A549 (cell line): ENCODE results near the gene COMMD3. TPM values are rescaled to one million over a fixed set of nuclear protein-coding genes. Genes with fewer than 3 reads are reported as not detected.
"Not testable (repeated sequence)": the region's sequence is repeated elsewhere in the genome, so short reads cannot be mapped to it uniquely, and the experiment has no call there.

Experiments
- ATAC-seq, 2 experiments: fragments of 200-7000 bp in 1 of 2; fragments of >200 bp in 1 of 2; cut with Nextera tagmentation in 1 of 2; cut with Tn5 transposase in 1 of 2; 3 replicates each; pipeline versions ENCODE4 v1.8.0 to v1.9.1; 2018 to 2020; ENCODE audit warnings: mild to moderate bottlenecking in 1 of 2, moderate library complexity in 1 of 2
- CTCF ChIA-PET: fragments of 300-600 bp; sonication (Branson Sonifier 250); formaldehyde crosslinking; extraction: SDS; loops from one replicate; lab custom pipeline; 2021; ENCODE audit warnings: antibody characterized with exemption, inconsistent platforms; lab: Yijun Ruan, JAX
- POLR2A ChIA-PET: fragments of 350-600 bp; formaldehyde crosslinking; extraction: SDS; loops from one replicate; lab custom pipeline; 2021; ENCODE audit warnings: antibody characterized with exemption, inconsistent platforms; lab: Yijun Ruan, JAX
- DNase-seq, 2 experiments: peaks; one replicate each; pipeline versions ENCODE4 v3.0.0 to v3.0.0-alpha.2; 2011 to 2016; ENCODE audit warnings: low read depth in 1 of 2, low spot score in 1 of 2
- FAIRE-seq: peaks from 2 replicates; lab custom pipeline; 2011; peaks lifted over from hg19 to GRCh38; lab: Jason Lieb, UNC
- H3K27ac ChIP-seq, 2 experiments: fragments of >200 bp; sonication (Bioruptor Twin); formaldehyde crosslinking; 3 replicates each; pipeline ENCODE4 v1.5.1; 2016 to 2017
- H3K4me1 ChIP-seq: fragments of >200 bp; sonication (Bioruptor Twin); formaldehyde crosslinking; 3 replicates; pipeline ENCODE4 v1.6.1; 2016
- H3K4me2 ChIP-seq: fragments of >200 bp; sonication (Bioruptor Twin); formaldehyde crosslinking; 3 replicates; pipeline ENCODE4 v1.6.1; 2016
- H3K4me3 ChIP-seq: fragments of >200 bp; sonication (Bioruptor Twin); formaldehyde crosslinking; 3 replicates; pipeline ENCODE4 v1.5.1; 2016
- H3K9me3 ChIP-seq: fragments of >200 bp; sonication (Bioruptor Twin); formaldehyde crosslinking; 3 replicates; pipeline ENCODE4 v1.6.1; 2016
- BCL3 ChIP-seq: fragments of >200 bp; sonication (Bioruptor Twin); formaldehyde crosslinking; IDR thresholded peaks from 3 replicates; pipeline ENCODE4 v1.6.1; 2016
- CHD2 ChIP-seq: fragments of 150-350 bp; IDR thresholded peaks from 2 replicates; pipeline ENCODE4 v1.6.1; 2014; ENCODE audit warnings: low read length; ENCODE audit not compliant: partially characterized antibody
- CHD4 ChIP-seq: fragments of 200-600 bp; sonication (generic); IDR thresholded peaks from 2 replicates; pipeline ENCODE4 v1.6.1; 2016; ENCODE audit warnings: antibody characterized with exemption, mild to moderate bottlenecking, borderline replicate concordance
- E2F6 ChIP-seq: IDR thresholded peaks from 2 replicates; pipeline ENCODE4 v1.6.1; 2012; ENCODE audit warnings: low read depth, borderline replicate concordance
- ELK1 ChIP-seq: fragments of 150-350 bp; IDR thresholded peaks from 2 replicates; pipeline ENCODE4 v1.6.1; 2014; ENCODE audit warnings: low read depth, mild to moderate bottlenecking, low read length
- FOSB ChIP-seq: fragments of 250-450 bp; sonication (Bioruptor Pico); IDR thresholded peaks from 2 replicates; pipeline ENCODE4 v1.5.0; 2020; ENCODE audit warnings: mild to moderate bottlenecking, moderate library complexity
- HOXB13 ChIP-seq: fragments of 250-450 bp; sonication (Bioruptor Pico); IDR thresholded peaks from 2 replicates; pipeline ENCODE4 v1.5.0; 2020; ENCODE audit warnings: low read depth, mild to moderate bottlenecking, moderate library complexity
- JUN ChIP-seq, 2 experiments: fragments of >200 bp; sonication (Bioruptor Twin); formaldehyde crosslinking; IDR thresholded peaks; 2 replicates in 1 of 2; 3 replicates in 1 of 2; pipeline ENCODE4 v1.6.1; 2016 to 2017
- JUNB ChIP-seq: fragments of >200 bp; sonication (Bioruptor Twin); formaldehyde crosslinking; IDR thresholded peaks from 2 replicates; pipeline ENCODE4 v1.6.1; 2016
- KDM1A ChIP-seq: fragments of 200-600 bp; sonication (generic); IDR thresholded peaks from 2 replicates; pipeline ENCODE4 v1.6.1; 2016; ENCODE audit warnings: low read depth, mild to moderate bottlenecking
- NFE2L2 ChIP-seq: fragments of 150-350 bp; conservative IDR thresholded peaks from 2 replicates; pipeline ENCODE4 v1.6.1; 2014; ENCODE audit warnings: low read length
- NPAS2 ChIP-seq: fragments of 250-450 bp; sonication (Bioruptor Pico); IDR thresholded peaks from 2 replicates; pipeline ENCODE4 v1.8.0; 2022; ENCODE audit warnings: mild to moderate bottlenecking, moderate library complexity, borderline replicate concordance
- NR3C1 ChIP-seq: fragments of >200 bp; sonication (Bioruptor Twin); formaldehyde crosslinking; IDR thresholded peaks from 3 replicates; pipeline ENCODE4 v1.6.1; 2017
- POLR2AphosphoS2 ChIP-seq: conservative IDR thresholded peaks from 2 replicates; pipeline ENCODE4 v1.6.1; 2012; ENCODE audit warnings: low read length, improper control_type of control experiment, inconsistent platforms
- SREBF2 ChIP-seq: fragments of 450-650 bp; IDR thresholded peaks from 2 replicates; pipeline ENCODE4 v1.6.1; 2014; ENCODE audit warnings: mild to moderate bottlenecking, moderate library complexity
- ZFP36 ChIP-seq: fragments of 450-650 bp; IDR thresholded peaks from 2 replicates; pipeline ENCODE4 v1.6.1; 2014; ENCODE audit warnings: borderline replicate concordance; ENCODE audit not compliant: partially characterized antibody
- WGBS: methylation state at CpG from one replicate; pipeline ENCODE4 v1.1.6; 2017; ENCODE audit errors: missing lambda C conversion rate; 5-methylcytosine and 5-hydroxymethylcytosine counted together
- polyA plus RNA-seq, 4 experiments: library from polyadenylated mRNA; depleted of rRNA in 3 of 4; stranded (reverse); fragments of >200 nt; fragmentation: RNase III in 1 of 4; extraction: RNeasy Plus Mini Kit Qiagen cat#74134 plus additional on column Dnase treatment in 1 of 4; gene quantifications; 2 replicates in 3 of 4; 3 replicates in 1 of 4; pipeline ENCODE4 v1.2.3, GENCODE V29; 2011 to 2017
- TF ChIP-seq, protein P1 (sequence below): fragments of 250-450 bp; sonication (Bioruptor Pico); IDR thresholded peaks from 2 replicates; pipeline ENCODE4 v1.5.0; 2021; ENCODE audit warnings: mild to moderate bottlenecking, moderate library complexity, borderline replicate concordance
- TF ChIP-seq, protein P2 (sequence below): fragments of >200 bp; sonication (Bioruptor Twin); formaldehyde crosslinking; IDR thresholded peaks from 3 replicates; pipeline ENCODE4 v1.5.1; 2016

COMMD3 gene
- polyA plus RNA-seq, 2 of the 4 experiments (the other 2 are of a cell fraction) = 42.2 to 70.8 TPM

- ChIA-PET CTCF (no interaction called here), POLR2A (no interaction called here)
- no peaks in the 10 kb centered on the region for H3K4me1 ChIP-seq
- FAIRE-seq (no peak), DNase-seq (no peak), ATAC-seq (no peak)
- H3K4me3 ChIP-seq = no peak overlapping the region
- H3K27ac ChIP-seq = no peak overlapping the region
- H3K9me3 ChIP-seq = no peaks in the 10 kb centered on the region
- no peak overlapping the region for H3K4me2 ChIP-seq
- no peak for TF ChIP-seq NPAS2 (CRISPR knock-in tag)
- TF ChIP-seq HOXB13 (CRISPR knock-in tag) = no peak
- TF ChIP-seq, protein P1, sequence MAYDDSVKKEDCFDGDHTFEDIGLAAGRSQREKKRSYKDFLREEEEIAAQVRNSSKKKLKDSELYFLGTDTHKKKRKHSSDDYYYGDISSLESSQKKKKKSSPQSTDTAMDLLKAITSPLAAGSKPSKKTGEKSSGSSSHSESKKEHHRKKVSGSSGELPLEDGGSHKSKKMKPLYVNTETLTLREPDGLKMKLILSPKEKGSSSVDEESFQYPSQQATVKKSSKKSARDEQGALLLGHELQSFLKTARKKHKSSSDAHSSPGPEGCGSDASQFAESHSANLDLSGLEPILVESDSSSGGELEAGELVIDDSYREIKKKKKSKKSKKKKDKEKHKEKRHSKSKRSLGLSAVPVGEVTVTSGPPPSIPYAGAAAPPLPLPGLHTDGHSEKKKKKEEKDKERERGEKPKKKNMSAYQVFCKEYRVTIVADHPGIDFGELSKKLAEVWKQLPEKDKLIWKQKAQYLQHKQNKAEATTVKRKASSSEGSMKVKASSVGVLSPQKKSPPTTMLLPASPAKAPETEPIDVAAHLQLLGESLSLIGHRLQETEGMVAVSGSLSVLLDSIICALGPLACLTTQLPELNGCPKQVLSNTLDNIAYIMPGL (CRISPR knock-in tag) = no peak
- TF ChIP-seq JUNB = no peak
- no peak for TF ChIP-seq FOSB (CRISPR knock-in tag)
- no peak for TF ChIP-seq ELK1
- TF ChIP-seq POLR2AphosphoS2 = no peak
- TF ChIP-seq E2F6 = no peak
- no peak for TF ChIP-seq CHD4
- no peak for TF ChIP-seq JUN (IDR thresholded peaks at IDR 0.05)
- TF ChIP-seq BCL3 = no peak
- no peak for TF ChIP-seq KDM1A
- no peak for TF ChIP-seq SREBF2
- TF ChIP-seq, protein P2, sequence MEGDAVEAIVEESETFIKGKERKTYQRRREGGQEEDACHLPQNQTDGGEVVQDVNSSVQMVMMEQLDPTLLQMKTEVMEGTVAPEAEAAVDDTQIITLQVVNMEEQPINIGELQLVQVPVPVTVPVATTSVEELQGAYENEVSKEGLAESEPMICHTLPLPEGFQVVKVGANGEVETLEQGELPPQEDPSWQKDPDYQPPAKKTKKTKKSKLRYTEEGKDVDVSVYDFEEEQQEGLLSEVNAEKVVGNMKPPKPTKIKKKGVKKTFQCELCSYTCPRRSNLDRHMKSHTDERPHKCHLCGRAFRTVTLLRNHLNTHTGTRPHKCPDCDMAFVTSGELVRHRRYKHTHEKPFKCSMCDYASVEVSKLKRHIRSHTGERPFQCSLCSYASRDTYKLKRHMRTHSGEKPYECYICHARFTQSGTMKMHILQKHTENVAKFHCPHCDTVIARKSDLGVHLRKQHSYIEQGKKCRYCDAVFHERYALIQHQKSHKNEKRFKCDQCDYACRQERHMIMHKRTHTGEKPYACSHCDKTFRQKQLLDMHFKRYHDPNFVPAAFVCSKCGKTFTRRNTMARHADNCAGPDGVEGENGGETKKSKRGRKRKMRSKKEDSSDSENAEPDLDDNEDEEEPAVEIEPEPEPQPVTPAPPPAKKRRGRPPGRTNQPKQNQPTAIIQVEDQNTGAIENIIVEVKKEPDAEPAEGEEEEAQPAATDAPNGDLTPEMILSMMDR = no peak
- TF ChIP-seq NR3C1 = no peak
- no peak for TF ChIP-seq CHD2
- TF ChIP-seq NFE2L2 = no peak
- no peak for TF ChIP-seq ZFP36
- WGBS = 79% methylated on average over 4 of the region's 4 CpGs
Observed at GRCh38 chr10:22356324-22356873, 40.2 kb downstream of the COMMD3 start.

DNA sequence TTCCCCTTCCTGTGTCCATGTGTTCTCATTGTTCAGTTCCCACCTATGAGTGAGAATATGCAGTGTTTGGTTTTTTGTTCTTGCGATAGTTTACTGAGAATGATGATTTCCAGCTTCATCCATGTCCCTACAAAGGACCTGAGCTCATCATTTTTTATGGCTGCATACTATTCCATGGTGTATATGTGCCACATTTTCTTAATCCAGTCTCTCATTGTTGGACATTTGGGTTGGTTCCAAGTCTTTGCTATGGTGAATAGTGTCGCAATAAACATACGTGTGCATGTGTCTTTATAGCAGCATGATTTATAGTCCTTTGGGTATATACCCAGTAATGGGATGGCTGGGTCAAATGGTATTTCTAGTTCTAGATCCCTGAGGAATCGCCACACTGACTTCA is 41.6 kb downstream of the COMMD3 start:
- WGBS = 35% methylated on average over 4 of the region's 4 CpGs
- H3K4me1 ChIP-seq, FAIRE-seq, DNase-seq, H3K9me3 ChIP-seq, ATAC-seq, CTCF ChIA-PET, H3K4me3 ChIP-seq, H3K4me2 ChIP-seq, POLR2A ChIA-PET, H3K27ac ChIP-seq: not testable (repeated sequence)
